OCI-M1 (cell line): ENCODE results near the gene OPN1SW.

Experiments
- DNase-seq: peaks from one replicate; lab custom pipeline; 2025; lab: John Stamatoyannopoulos, UW

Gene OPN1SW

GRCh38 chr7:128793181-128793547 lies 17.6 kb upstream of the OPN1SW start:
- peak; percentile 31 for DNase-seq

DNA sequence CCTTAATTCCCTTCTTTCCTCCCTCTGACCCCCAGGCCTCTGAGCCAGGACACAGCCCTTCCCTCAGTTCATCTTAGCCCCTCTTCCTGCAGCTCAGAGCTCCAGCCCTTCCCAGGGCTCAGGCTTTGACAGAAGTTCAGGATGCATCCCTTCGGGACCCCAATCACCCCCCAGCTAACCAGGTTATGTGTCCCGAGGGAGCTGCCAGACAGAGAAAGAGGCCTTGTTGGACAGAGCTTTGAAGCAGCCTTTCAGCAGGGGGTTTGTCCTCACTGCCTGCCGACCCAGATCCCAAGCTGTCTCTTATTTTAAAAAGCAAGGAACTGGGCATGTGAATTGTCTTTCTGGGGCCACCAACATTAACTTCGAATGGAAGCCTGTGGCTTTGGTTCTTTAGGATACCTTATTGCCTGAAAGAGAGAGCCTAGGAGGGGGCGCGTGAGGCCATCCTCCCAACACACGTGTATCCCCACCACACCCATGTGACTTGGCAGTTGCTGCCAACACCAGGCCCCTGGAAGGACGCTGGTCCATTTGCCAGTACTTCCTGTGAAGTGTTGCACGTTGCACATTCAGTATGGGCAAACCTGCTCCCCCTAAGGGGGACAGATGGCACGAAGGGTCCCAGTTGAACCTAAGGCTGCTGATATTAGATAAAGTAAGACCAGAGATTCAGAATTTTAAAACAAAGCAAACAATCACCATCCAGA lies 17.0 kb upstream of the OPN1SW start:
- peak; percentile 19 for DNase-seq

GRCh38 chr7:128791972-128792327 lies 16.4 kb upstream of the OPN1SW start:
- DNase-seq, result no peak

DNA sequence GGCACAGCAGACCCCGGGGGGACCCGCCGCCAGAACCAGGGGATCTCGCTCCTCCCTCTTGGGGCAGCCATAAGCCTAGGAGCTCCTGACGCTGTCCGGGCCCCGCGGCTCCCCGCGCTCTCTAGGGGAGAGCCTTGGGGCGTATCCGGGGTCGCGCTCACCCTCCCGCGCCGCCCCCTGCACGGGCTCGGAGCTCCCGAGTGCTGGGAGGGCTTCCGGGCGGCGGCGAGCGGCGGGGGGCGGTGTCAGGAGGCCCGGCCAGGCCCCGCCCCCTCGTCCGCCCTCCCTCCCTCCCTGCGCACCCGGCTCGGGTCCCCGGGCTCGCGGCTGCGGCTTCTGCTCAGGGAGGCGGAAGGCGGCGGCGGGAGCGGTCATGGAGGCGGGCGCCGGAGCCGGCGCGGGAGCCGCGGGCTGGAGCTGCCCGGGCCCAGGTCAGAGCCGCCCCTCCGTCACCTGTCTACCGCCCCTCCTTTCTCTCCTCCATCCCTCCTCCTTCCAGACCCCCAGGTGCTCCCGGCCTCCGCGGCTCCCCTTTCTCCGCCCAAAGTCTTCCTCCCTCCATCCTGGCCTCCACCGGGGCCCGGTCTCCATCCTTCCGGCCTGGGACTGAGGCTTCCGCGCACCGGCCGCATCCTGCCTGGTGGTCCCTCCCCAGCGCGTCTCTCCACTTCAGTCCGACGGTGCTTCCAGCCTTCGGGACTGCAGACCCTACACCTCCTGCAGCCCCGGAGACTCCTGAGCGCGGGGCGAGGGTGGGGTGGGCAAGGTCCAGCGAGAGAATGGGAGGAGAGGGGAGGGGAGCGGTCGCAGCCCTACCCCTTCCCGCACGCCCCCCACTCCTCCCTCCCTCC lies 15.8 kb upstream of the OPN1SW start, which contains the start of gene CCDC136:
TSS of gene CCDC136 (plus strand) at position 848 of the 851 bp plus-strand sequence. CDS start 444 bp downstream, outside the sequence.
- peak; percentile 53 for DNase-seq

- DNase-seq, result no peak
Measured at GRCh38 chr7:128790315-128791041, 14.9 kb upstream of the OPN1SW start.

DNA sequence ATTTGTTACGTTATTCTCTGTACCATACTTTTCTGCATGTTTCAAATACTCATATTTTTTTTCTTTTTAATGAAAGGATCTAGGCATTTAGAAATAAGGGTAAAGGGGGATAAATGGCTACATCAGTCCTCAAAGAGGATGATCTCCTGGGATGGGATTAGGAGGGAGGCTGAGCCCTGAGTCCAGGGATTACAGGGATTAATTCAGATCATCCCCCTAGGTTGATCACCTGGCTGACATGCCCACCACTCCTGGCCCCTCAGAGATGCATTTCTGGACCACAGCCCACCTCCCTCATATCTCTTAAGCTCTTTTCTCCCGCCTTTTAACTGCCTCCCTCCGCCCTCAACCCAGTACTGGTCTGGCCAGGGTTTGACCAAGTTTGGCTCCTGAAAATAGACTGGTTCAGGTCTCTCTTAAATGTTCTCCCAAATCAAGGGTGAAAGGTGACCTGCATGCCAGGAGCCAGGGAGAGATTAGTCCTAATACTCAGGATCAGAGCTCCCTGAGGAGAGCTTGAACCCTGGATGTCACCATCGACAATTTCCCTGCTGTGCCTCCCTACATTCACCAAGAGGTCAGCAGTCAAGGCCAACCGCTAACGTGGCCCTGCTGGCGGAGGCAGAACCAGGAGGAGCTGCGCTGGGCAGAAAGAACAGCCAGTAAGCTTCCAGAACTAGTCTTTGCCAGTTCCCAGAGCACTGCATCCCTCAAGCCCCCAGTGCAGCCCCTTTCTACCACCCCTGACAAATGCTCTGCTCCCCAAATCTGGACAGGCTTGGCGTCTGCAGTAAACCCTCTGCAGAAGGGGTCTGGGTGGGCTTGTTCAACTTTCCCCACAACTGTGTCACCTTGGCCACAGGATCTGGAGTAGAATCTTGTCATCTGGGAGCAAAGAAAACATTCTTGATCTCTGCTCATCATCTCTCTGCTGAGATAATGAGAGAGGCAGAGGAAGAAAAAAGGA lies 13.1 kb upstream of the OPN1SW start:
- no peak for DNase-seq

DNA sequence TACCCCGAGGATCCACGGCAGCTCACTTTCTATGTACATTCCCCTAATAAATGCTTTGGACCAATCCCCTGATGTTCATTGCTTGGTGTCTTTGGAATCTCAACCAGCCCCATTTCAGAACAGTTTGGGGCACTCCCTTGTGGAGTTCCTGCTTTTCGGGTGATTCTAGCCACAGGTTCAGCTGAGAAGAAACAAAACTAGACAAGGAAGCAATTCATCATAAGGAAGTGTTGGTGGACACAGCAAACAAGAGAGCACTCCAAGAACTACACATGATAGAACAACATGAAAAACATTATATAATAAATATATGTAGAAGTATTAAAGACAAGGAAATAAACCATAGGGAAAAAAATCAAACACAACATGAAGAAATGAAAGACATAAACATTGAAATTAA lies 10.1 kb upstream of the OPN1SW start:
- DNase-seq, result no peak

DNA sequence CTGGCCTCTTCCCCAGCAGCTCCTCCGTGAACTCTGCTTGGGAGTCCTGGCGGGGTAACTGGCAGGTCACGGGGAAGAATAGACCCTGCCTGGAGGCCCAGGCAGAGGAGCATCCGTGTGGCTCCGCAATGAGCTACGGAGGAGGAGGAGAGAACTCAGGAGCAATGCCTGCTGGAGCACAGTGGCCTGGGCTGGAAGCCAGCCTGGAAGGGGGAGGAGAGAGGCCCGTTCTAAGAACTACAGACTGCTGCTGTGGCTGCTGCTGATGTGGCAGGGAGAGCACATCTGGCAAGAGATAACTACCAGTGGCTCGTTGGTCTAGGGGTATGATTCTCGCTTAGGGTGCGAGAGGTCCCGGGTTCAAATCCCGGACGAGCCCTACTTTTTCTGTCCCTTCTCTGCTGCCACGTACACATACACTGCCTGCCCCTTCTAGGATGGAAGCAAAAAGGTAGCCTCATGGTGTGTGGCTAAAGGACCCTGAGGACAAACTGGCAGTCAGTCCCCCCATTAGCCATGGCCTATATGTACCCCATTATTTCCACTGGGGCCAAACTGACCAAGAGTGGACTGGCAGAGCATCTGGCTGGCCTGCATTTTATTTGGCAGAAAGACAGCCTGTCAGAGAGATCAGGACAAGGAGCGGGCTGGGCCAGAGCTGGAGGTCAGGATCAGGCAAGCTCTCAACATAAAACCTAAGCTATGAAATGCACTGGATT lies 7.7 kb upstream of the OPN1SW start:
- peak; percentile 79 for DNase-seq

DNA sequence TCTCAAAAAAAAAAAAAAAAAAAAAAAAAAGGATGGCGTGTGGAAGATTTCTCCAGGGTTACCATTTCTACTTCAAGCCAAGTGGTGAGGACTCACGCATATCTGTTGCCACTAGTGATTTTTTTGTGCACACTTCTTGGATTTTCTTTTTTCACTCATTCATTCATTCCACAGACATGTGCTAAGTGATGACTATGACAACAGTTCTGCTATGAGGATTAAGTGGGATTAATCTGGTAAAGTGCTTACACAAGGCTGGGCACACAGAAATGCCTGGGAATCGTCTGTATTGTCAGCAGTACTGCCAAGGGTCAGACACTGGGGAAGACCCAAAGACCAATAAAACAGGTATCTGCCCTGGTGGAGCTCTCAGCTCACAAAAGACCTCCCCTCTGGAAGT lies 6.3 kb upstream of the OPN1SW start:
- DNase-seq, result no peak

DNA sequence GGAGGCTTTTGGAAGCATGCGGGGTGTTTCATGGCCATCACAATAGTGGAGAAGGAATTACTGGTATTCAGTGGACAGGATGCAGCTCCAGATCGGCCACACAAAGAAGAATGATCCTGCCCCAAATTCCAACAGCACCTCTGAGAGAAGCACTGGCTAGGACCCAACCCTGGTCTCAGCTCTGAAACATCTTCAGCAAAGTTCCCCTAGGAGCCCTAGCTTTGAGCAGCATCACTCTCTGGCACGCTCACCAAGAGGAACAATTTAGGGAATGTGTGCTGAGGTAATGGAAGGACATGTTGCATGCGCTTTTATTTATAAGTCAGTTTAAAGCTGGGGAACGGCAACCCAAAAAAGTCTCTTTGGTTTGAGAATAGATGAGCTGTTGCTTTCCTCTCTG lies 5.5 kb upstream of the OPN1SW start:
- DNase-seq, result no peak

DNA sequence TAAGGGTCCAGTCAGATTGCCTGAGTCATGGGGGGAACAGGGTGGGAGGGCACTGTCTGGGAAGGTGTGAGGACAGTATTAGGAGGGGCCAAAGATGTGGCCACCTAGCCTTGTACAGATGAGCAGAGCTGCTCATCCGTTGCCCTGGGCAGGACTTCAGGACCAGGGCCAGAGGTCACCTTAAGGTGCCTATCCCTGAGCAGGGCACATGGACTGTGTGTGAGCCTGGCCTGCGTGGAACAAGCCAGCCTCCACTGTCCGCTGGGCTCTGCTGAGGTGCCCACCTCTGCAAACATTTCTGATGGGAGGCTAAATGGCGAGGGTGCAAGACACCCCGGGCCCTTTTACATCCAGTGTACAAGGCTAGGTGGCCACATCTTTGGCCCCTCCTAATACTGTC lies 3.4 kb upstream of the OPN1SW start:
- DNase-seq, result no peak

GRCh38 chr7:128777156-128778123 lies 1.8 kb upstream of the OPN1SW start:
- peak; percentile 15 for DNase-seq

GRCh38 chr7:128774921-128775320 lies 673 bp downstream of the OPN1SW start:
- no peak for DNase-seq

DNA sequence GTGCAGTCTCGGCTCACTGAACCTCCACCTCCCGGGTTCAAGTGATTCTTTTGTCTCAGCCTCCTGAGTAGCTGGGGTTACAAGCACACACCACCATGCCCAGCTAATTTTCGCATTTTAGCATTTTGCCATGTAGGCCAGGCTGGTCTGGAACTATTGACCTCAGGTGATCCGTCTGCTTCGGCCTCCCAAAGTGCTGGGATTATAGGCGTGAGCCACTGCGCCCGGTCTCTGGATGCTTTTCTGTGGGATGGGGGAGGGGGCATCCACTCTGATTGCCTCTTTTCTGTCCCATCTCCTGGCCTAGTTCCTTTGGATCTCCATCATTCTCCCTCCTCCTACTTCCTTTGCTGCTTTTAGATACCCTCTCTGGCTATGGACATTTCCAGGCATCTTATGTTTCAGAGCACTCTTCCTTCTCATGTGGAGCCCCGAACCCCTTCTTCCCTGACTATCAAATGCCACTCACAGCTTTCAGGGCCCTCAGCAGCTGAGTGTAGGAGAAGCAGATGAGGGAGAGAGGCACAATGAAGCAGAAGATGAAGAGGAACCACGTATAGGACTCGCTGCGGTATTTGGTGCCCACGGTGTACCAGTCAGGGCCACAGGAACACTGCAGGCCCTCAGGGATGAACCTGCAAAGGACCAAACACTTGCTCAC lies 1.4 kb downstream of the OPN1SW start:
- no peak for DNase-seq

DNA sequence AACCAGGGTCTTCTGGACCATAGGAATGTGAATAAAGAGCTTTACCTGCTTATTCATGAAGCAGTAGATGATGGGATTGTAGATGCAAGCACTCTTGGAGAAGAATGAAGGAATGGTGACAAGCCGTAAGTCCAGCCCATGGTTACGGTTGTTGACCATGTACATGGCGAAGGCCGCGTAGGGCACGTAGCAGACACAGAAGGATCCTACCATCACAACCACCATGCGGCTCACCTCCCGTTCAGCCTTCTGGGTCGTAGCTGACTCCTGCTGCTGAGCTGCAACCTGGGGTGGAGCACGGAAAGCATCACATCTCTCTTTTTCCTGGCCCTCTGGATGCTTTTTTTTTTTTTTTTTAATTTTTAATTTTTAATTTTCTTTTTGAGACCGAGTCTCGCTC lies 2.0 kb downstream of the OPN1SW start:
- DNase-seq, result no peak

GRCh38 chr7:128770233-128770632 lies 5.4 kb downstream of the OPN1SW start:
- no peak for DNase-seq

GRCh38 chr7:128767475-128768110 lies 8.0 kb downstream of the OPN1SW start:
- no peak for DNase-seq

DNA sequence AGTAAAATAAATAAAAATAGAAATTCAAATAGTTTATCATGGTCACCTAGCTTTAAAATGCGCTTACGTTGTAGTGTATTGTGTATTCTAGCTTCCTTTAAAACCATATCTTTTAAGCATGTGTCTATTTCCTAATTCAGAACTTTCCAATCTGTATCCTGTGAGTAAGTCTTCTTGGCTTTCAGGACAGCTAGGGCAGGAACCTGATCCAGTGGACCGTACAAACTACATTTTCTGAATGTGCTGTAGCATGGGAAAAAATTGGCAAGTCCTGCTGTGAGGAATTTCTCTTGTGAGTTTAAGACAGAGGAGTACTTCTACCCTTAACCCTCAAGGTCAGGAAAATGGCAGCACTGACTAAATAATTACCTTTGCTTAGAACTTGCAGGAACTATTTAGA lies 12.1 kb downstream of the OPN1SW start:
- DNase-seq, result no peak

- no peak for DNase-seq
Measured at GRCh38 chr7:128759242-128759641, 16.4 kb downstream of the OPN1SW start.
